Measurements from ENCODE around the gene ABHD16A.

DNA sequence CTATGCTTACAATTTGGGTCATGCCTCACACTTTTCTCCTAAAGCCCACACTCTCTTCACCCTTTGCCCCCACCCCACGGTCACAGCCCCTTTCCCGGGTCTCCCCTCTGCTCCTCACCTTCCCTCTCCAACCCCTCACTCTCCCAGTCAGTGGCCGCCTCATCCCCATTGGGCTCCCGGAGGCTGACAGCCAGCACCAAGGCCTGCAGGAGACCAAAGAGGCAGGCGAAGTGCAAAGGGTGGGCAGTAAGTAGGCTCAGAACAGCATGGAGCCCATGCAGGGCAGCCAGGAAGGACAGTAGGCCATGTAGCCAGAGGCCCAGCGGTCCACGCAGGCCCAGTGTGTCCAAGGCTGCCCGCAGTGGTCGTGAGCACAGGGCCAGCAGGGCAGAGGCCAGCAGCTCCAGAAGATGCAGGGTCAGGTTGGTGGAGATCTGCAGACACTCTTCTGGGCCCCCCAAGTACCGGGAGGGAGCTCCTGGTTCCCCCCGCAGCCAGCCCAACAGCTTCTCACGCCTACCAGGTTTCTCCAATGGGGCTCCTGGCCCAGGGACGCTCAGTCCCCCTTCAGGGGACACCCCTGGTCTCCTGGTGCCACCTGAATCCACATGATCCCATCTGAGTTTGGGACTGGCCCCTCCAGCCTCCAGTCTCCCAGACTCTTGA, 44.0 kb downstream of the ABHD16A start:
- TF ChIP-seq, protein P1, sequence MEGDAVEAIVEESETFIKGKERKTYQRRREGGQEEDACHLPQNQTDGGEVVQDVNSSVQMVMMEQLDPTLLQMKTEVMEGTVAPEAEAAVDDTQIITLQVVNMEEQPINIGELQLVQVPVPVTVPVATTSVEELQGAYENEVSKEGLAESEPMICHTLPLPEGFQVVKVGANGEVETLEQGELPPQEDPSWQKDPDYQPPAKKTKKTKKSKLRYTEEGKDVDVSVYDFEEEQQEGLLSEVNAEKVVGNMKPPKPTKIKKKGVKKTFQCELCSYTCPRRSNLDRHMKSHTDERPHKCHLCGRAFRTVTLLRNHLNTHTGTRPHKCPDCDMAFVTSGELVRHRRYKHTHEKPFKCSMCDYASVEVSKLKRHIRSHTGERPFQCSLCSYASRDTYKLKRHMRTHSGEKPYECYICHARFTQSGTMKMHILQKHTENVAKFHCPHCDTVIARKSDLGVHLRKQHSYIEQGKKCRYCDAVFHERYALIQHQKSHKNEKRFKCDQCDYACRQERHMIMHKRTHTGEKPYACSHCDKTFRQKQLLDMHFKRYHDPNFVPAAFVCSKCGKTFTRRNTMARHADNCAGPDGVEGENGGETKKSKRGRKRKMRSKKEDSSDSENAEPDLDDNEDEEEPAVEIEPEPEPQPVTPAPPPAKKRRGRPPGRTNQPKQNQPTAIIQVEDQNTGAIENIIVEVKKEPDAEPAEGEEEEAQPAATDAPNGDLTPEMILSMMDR (IDR thresholded peaks at IDR 0.05): no peak
- no peak for TF ChIP-seq POLR2AphosphoS5 (IDR thresholded peaks at IDR 0.05)

Measured in upper lobe of left lung (tissue), 4 donors.